Heart left ventricle (tissue), 16 donors: ENCODE results near the gene ME1. TPM values are rescaled to one million over a fixed set of nuclear protein-coding genes. Genes with fewer than 3 reads are reported as not detected.

ENCODE experiments used
- ATAC-seq, 4 donors: fragments of 200-7000 bp; cut with Tn5 transposase; one replicate each; pipeline ENCODE4 v1.9.1; 2020 to 2022; ENCODE audit warnings: moderate library complexity in 4 of 4, mild to moderate bottlenecking in 3 of 4, moderate number of reproducible peaks in 1 of 4
- DNase-seq, 5 donors: peaks; one replicate each; pipeline ENCODE4 v3.0.0-alpha.2; 2020
- H3K27ac ChIP-seq, 12 donors: fragments of 200-600 bp; sonication (generic) in 4 of 12; one replicate each; pipeline versions ENCODE4 v1.5.0 to v1.8.0; 2016 to 2022; ENCODE audit warnings: mild to moderate bottlenecking in 2 of 12
- H3K27me3 ChIP-seq, 9 donors: fragments of 200-600 bp; sonication (generic) in 2 of 9; one replicate each; pipeline versions ENCODE4 v1.5.1 to v1.8.0; 2016 to 2022; ENCODE audit warnings: mild to moderate bottlenecking in 3 of 9
- H3K36me3 ChIP-seq, 9 donors: fragments of 200-600 bp; sonication (generic) in 2 of 9; one replicate each; pipeline versions ENCODE4 v1.5.0 to v1.8.0; 2018 to 2022; ENCODE audit warnings: mild to moderate bottlenecking in 2 of 9
- H3K4me1 ChIP-seq, 12 donors: fragments of 200-600 bp; sonication (generic) in 4 of 12; one replicate each; pipeline versions ENCODE4 v1.5.0 to v1.8.0; 2016 to 2022; ENCODE audit warnings: mild to moderate bottlenecking in 3 of 12
- H3K4me3 ChIP-seq, 12 donors: fragments of 200-600 bp; sonication (generic) in 4 of 12; one replicate each; pipeline versions ENCODE4 v1.5.0 to v1.8.0; 2017 to 2022; ENCODE audit warnings: mild to moderate bottlenecking in 9 of 12, moderate library complexity in 4 of 12
- H3K9me3 ChIP-seq, 12 donors: fragments of 200-600 bp; sonication (generic) in 4 of 12; one replicate each; pipeline versions ENCODE4 v1.5.0 to v1.8.0; 2016 to 2022; ENCODE audit warnings: mild to moderate bottlenecking in 1 of 12
- CTCF ChIP-seq, 12 donors: fragments of 200-600 bp; sonication (generic) in 4 of 12; IDR thresholded peaks; one replicate each; pipeline versions ENCODE4 v1.5.0 to v1.8.0; 2018 to 2022; ENCODE audit warnings: antibody characterized with exemption in 12 of 12, mild to moderate bottlenecking in 5 of 12
- POLR2A ChIP-seq, 2 donors: fragments of 450-650 bp; IDR thresholded peaks; one replicate each; pipeline ENCODE4 v1.6.1; 2017; ENCODE audit warnings: antibody characterized with exemption in 2 of 2, mild to moderate bottlenecking in 2 of 2, moderate library complexity in 2 of 2
- WGBS, 4 donors: extraction: QIAGEN DNeasy Blood & Tissue Kit in 2 of 4; methylation state at CpG; one replicate each; pipeline versions ENCODE4 v1.1.5 to v1.1.7; 2013 to 2018; 5-methylcytosine and 5-hydroxymethylcytosine counted together
- intact Hi-C, 10 donors: fragments of 100-400 bp; cut with DNase I; formaldehyde crosslinking; loops; one replicate each; pipeline versions ENCODE4 v1.11.1 to v1.14.2; 2022
- polyA plus RNA-seq, 2 donors: library from polyadenylated mRNA; stranded (reverse); fragments of 200-250 nt; gene quantifications; one replicate each; pipeline ENCODE4 v1.2.3, GENCODE V29; 2013
- total RNA-seq, 9 donors: library from RNA; depleted of rRNA in 2 of 9; stranded (reverse); fragments of >200 nt in 2 of 9; fragmentation: NEBNext Ultra II Directional in 3 of 9; extraction: Animal tissue kit (Norgen Biotek cat#: 25700) in 3 of 9; gene quantifications; one replicate each; pipeline versions ENCODE4 v1.1.0 to v1.2.4, GENCODE V29; 2016 to 2023
- donor health status: ischemic (EF 13 %, LVEDD 7.1; RV severe dilation, severe dysfunction).
- donor health status: healthy with polysubstance abuse.
- donor health status: DM: no; HTN: yes; CAD: no.
- donor health status: DM: no; HTN: no; CAD: no.
- donor health status: ischemic (EF 25% LVEDD 6.9; RV normal size, moderate dysfunction).
- donor health status: ischemic (EF 25% LVEDD 5.7; RV mildly dilated, moderate dysfunction).
- donor health status: healthy.
- donor health status: DM: yes; HTN: yes; CAD: no.
- donor health status: ischemic (EF 35%, LVEDD 5.7; RV mildly dilated, moderate dysfunction).
- donor health status: nonischemic (EF 11% LVEDD 7.7; RV severe dilation, severe dysfunction).
- donor health status: DM: yes; HTN: yes; CAD: no.
- donor health status: PGD.
- donor health status: ischemic (EF 29% LVEDD 5.4; RV normal size, mild dysfunction).
- donor health status: nonischemic (EF 23%, LVEDD 6.1; RV moderate dilation, normal function).

Gene ME1
- total and polyA plus RNA-seq, 11 donors, result 7.0 to 28.5 (median 18.1) TPM

- TF ChIP-seq POLR2A (IDR thresholded peaks at IDR 0.05), result no peak
- no peak for TF ChIP-seq CTCF (IDR thresholded peaks at IDR 0.05)
- H3K27ac ChIP-seq, result no peak overlapping the region
- no peaks in the 10 kb centered on the region for H3K27me3 ChIP-seq
- H3K4me3 ChIP-seq, result no peak overlapping the region
- ATAC-seq (no peak), DNase-seq (no peak)
- H3K9me3 ChIP-seq, result no peaks in the 10 kb centered on the region
- H3K36me3 ChIP-seq, result no peaks in the 10 kb centered on the region
- intact Hi-C loops, result no loop called here
- H3K4me1 ChIP-seq, result no peaks in the 10 kb centered on the region
Measured at GRCh38 chr6:83308833-83309232, 122.0 kb downstream of the ME1 start.

GRCh38 chr6:83307849-83308248, 123.0 kb downstream of the ME1 start:
- DNase-seq (no peak), ATAC-seq (no peak)
- no peaks in the 10 kb centered on the region for H3K4me1 ChIP-seq
- intact Hi-C loops, result no loop called here
- no peak overlapping the region for H3K4me3 ChIP-seq
- no peaks in the 10 kb centered on the region for H3K27me3 ChIP-seq
- H3K9me3 ChIP-seq, result no peaks in the 10 kb centered on the region
- TF ChIP-seq CTCF (IDR thresholded peaks at IDR 0.05) (no peak), POLR2A (IDR thresholded peaks at IDR 0.05) (no peak)
- H3K36me3 ChIP-seq, result no peaks in the 10 kb centered on the region
- H3K27ac ChIP-seq, result no peak overlapping the region
- WGBS, 4 donors, result 68 to 77% (median 72%) methylated on average over 1 of the region's 1 CpG

- Histone ChIP-seq H3K4me1 (no peaks in the 10 kb centered on the region), H3K4me3 (no peak overlapping the region), H3K27ac (no peak overlapping the region), H3K36me3 (no peaks in the 10 kb centered on the region), H3K27me3 (no peaks in the 10 kb centered on the region), H3K9me3 (no peaks in the 10 kb centered on the region)
- DNase-seq (no peak), ATAC-seq (no peak)
- intact Hi-C loops, result no loop called here
- WGBS, 4 donors, result 62 to 83% (median 73%) methylated on average over 1 of the region's 1 CpG
- no peak for TF ChIP-seq CTCF (IDR thresholded peaks at IDR 0.05)
- TF ChIP-seq POLR2A (IDR thresholded peaks at IDR 0.05), result no peak
Measured at GRCh38 chr6:83303426-83303825, 127.4 kb downstream of the ME1 start.

GRCh38 chr6:83294676-83295075, 136.2 kb downstream of the ME1 start:
- Histone ChIP-seq H3K27me3 (no peaks in the 10 kb centered on the region), H3K4me3 (no peak overlapping the region), H3K9me3 (peaks cover 0 to 5% (median 0%) of the 10 kb centered on the region in 12 donors), H3K27ac (no peak overlapping the region), H3K4me1 (no peaks in the 10 kb centered on the region), H3K36me3 (no peaks in the 10 kb centered on the region)
- intact Hi-C loops, result no loop called here
- no peak for TF ChIP-seq CTCF (IDR thresholded peaks at IDR 0.05)
- no peak for TF ChIP-seq POLR2A (IDR thresholded peaks at IDR 0.05)
- DNase-seq (no peak), ATAC-seq (no peak)
- WGBS, 4 donors, result 81 to 86% (median 83%) methylated on average over 6 of the region's 6 CpGs
